GM18498 (cell line): ENCODE results near the gene TMC4.

Experiments
- ATAC-seq: cut with Tn5 transposase; IDR thresholded peaks from one replicate; pipeline ENCODE4 v1.9.1; 2021; ENCODE audit warnings: mild to moderate bottlenecking, moderate library complexity; ENCODE audit not compliant: unreplicated experiment

The TMC4 gene

GRCh38 chr19:54156953-54157352 lies 16.0 kb downstream of the TMC4 start:
- ATAC-seq: no peak

GRCh38 chr19:54156490-54156889 lies 16.5 kb downstream of the TMC4 start:
- ATAC-seq: no peak

- no peak for ATAC-seq
These were observed 17.3 kb downstream of the TMC4 start for GRCh38 chr19:54155694-54156093.

- ATAC-seq: no peak
These were observed 18.2 kb downstream of the TMC4 start for GRCh38 chr19:54154603-54155345.

- ATAC-seq: no peak
These were observed 19.1 kb downstream of the TMC4 start for GRCh38 chr19:54153731-54154326.

- ATAC-seq: no peak
These were observed 20.0 kb downstream of the TMC4 start for GRCh38 chr19:54152878-54153524.

GRCh38 chr19:54152267-54152666 lies 20.7 kb downstream of the TMC4 start:
- ATAC-seq: no peak

GRCh38 chr19:54151362-54152035 lies 21.5 kb downstream of the TMC4 start:
- no peak for ATAC-seq

GRCh38 chr19:54149021-54149812 lies 23.7 kb downstream of the TMC4 start:
- ATAC-seq: no peak

GRCh38 chr19:54148158-54148557 lies 24.8 kb downstream of the TMC4 start:
- no peak for ATAC-seq

GRCh38 chr19:54147676-54148075 lies 25.3 kb downstream of the TMC4 start:
- ATAC-seq: no peak

- ATAC-seq: no peak
These were observed 27.3 kb downstream of the TMC4 start for GRCh38 chr19:54145541-54146158.

GRCh38 chr19:54142166-54142780 lies 30.7 kb downstream of the TMC4 start:
- no peak for ATAC-seq

- ATAC-seq: no peak
These were observed 31.6 kb downstream of the TMC4 start for GRCh38 chr19:54141356-54141755.

GRCh38 chr19:54138489-54139256 lies 34.3 kb downstream of the TMC4 start:
- ATAC-seq: no peak

GRCh38 chr19:54137699-54138488 lies 35.1 kb downstream of the TMC4 start, which contains the start of gene CNOT3:
TSS of gene CNOT3 (plus strand) at chr19:54137762. CDS start at chr19:54142979, 5,217 bp downstream.
- ATAC-seq: no peak

- ATAC-seq: peak; percentile 78
These were observed 35.9 kb downstream of the TMC4 start for GRCh38 chr19:54136864-54137698.
